Liver (tissue), 9 donors: ENCODE measurements around the gene CGB7. TPM values are rescaled to one million over a fixed set of nuclear protein-coding genes. Genes with fewer than 3 reads are reported as not detected.
A peak's percentile ranks its signal among the peaks of the same experiment; 100 is the strongest.
"Not testable (repeated sequence)": the region's sequence is repeated elsewhere in the genome, so short reads cannot be mapped to it uniquely, and the experiment has no call there.

Experiments
- DNase-seq: peaks from one replicate; pipeline ENCODE4 v3.0.0-alpha.2; 2017; ENCODE audit warnings: low spot score
- H3K27ac ChIP-seq, 2 donors: one replicate each; pipeline ENCODE4 v1.7.0; 2013; ENCODE audit warnings: inconsistent platforms in 2 of 2, low read length in 2 of 2, control low read depth in 1 of 2, low read depth in 1 of 2, mild to moderate bottlenecking in 1 of 2
- H3K27me3 ChIP-seq, 4 donors: one replicate each; pipeline versions ENCODE4 v1.6.1 to v1.7.0; 2013; ENCODE audit warnings: low read length in 3 of 4, inconsistent platforms in 1 of 4, mild to moderate bottlenecking in 1 of 4, moderate library complexity in 1 of 4; ENCODE audit not compliant: control insufficient read depth in 4 of 4, insufficient read depth in 4 of 4
- H3K36me3 ChIP-seq, 4 donors: one replicate each; pipeline versions ENCODE4 v1.6.1 to v1.7.0; 2013; ENCODE audit warnings: low read length in 3 of 4, mild to moderate bottlenecking in 3 of 4, low read depth in 1 of 4, moderate library complexity in 1 of 4; ENCODE audit not compliant: control insufficient read depth in 4 of 4, insufficient read depth in 3 of 4
- H3K4me1 ChIP-seq, 4 donors: one replicate each; pipeline versions ENCODE4 v1.6.1 to v1.7.0; 2013; ENCODE audit warnings: low read length in 3 of 4, mild to moderate bottlenecking in 3 of 4, moderate library complexity in 1 of 4; ENCODE audit not compliant: control insufficient read depth in 4 of 4, insufficient read depth in 4 of 4
- H3K4me3 ChIP-seq, 3 donors: one replicate each; pipeline versions ENCODE4 v1.6.1 to v1.7.0; 2013; ENCODE audit warnings: low read length in 3 of 3, control low read depth in 1 of 3, low read depth in 1 of 3, mild to moderate bottlenecking in 1 of 3
- H3K9ac ChIP-seq, 2 donors: one replicate each; pipeline ENCODE4 v1.7.0; 2013; ENCODE audit warnings: low read length in 2 of 2, mild to moderate bottlenecking in 2 of 2, moderate library complexity in 2 of 2, control low read depth in 1 of 2, low read depth in 1 of 2
- H3K9me3 ChIP-seq, 4 donors: one replicate each; pipeline versions ENCODE4 v1.6.1 to v1.7.0; 2013; ENCODE audit warnings: low read length in 3 of 4; ENCODE audit not compliant: control insufficient read depth in 4 of 4
- ATF3 ChIP-seq: IDR thresholded peaks from 2 replicates; pipeline ENCODE4 v1.6.1; 2016; ENCODE audit warnings: antibody characterized with exemption
- CTCF ChIP-seq: fragments of 150-350 bp; IDR thresholded peaks from 2 replicates; pipeline ENCODE4 v1.5.1; 2017; ENCODE audit warnings: improper control_type of control experiment, low read depth, low read length; ENCODE audit not compliant: missing input control
- GABPA ChIP-seq, 2 donors: IDR thresholded peaks in 1 of 2; conservative IDR thresholded peaks in 1 of 2; 2 replicates each; pipeline ENCODE4 v1.6.1; 2016; ENCODE audit warnings: antibody characterized with exemption in 2 of 2, mild to moderate bottlenecking in 1 of 2, moderate library complexity in 1 of 2
- HNF4A ChIP-seq, 2 donors: conservative IDR thresholded peaks; 2 replicates each; pipeline ENCODE4 v1.6.1; 2016; ENCODE audit warnings: antibody characterized with exemption in 2 of 2, mild to moderate bottlenecking in 2 of 2
- JUND ChIP-seq, 2 donors: IDR thresholded peaks; 2 replicates each; pipeline ENCODE4 v1.6.1; 2016; ENCODE audit warnings: antibody characterized with exemption in 2 of 2
- NR2F2 ChIP-seq: IDR thresholded peaks from 2 replicates; pipeline ENCODE4 v1.6.1; 2016; ENCODE audit warnings: antibody characterized with exemption
- RAD21 ChIP-seq, 2 donors: IDR thresholded peaks; 2 replicates each; pipeline ENCODE4 v1.6.1; 2016; ENCODE audit warnings: antibody characterized with exemption in 2 of 2, mild to moderate bottlenecking in 2 of 2
- RXRA ChIP-seq, 2 donors: IDR thresholded peaks; 2 replicates each; pipeline ENCODE4 v1.6.1; 2017 to 2018; ENCODE audit warnings: antibody characterized with exemption in 2 of 2, mild to moderate bottlenecking in 1 of 2
- SP1 ChIP-seq: IDR thresholded peaks from 2 replicates; pipeline ENCODE4 v1.6.1; 2018; ENCODE audit warnings: antibody characterized with exemption, mild to moderate bottlenecking
- TAF1 ChIP-seq: conservative IDR thresholded peaks from 2 replicates; pipeline ENCODE4 v1.6.1; 2016; ENCODE audit warnings: antibody characterized with exemption, mild to moderate bottlenecking
- ZBTB33 ChIP-seq: IDR thresholded peaks from 2 replicates; pipeline ENCODE4 v1.6.1; 2016; ENCODE audit warnings: antibody characterized with exemption
- WGBS: extraction: QIAGEN DNeasy Blood & Tissue Kit; methylation state at CpG from one replicate; pipeline ENCODE4 v1.1.7; 2013; 5-methylcytosine and 5-hydroxymethylcytosine counted together
- polyA plus RNA-seq, 2 donors: library from polyadenylated mRNA; stranded (reverse) in 1 of 2; unstranded in 1 of 2; fragments of 200-250 nt in 1 of 2; fragments of >200 nt in 1 of 2; fragmentation: Nextera tagmentation in 1 of 2; extraction: Ambion mirVana in 1 of 2; gene quantifications; one replicate each; pipeline versions ENCODE4 v1.2.1 to v1.2.3, GENCODE V29; 2013 to 2015
- total RNA-seq, 2 donors: library from RNA; depleted of rRNA; stranded (reverse); fragments of >200 nt; gene quantifications; one replicate each; pipeline ENCODE4 v1.2.3, GENCODE V29; 2014
- donor health status: healthy.
- donor health status: healthy.
- donor health status: healthy.
- donor health status: healthy.
- donor health status: healthy.

CGB7 gene
- total and polyA plus RNA-seq, 4 donors = not detected

GRCh38 chr19:49080392-49080791 lies 22.8 kb upstream of the CGB7 start:
- TF ChIP-seq SP1 = no peak
- no peak for TF ChIP-seq RXRA (IDR thresholded peaks at IDR 0.05)
- TF ChIP-seq JUND (IDR thresholded peaks at IDR 0.05) = no peak
- no peak for TF ChIP-seq NR2F2
- no peak for TF ChIP-seq ZBTB33
- no peak for TF ChIP-seq TAF1
- no peak for TF ChIP-seq ATF3
- no peak for TF ChIP-seq GABPA (IDR thresholded peaks at IDR 0.05 in 1 of 2, conservative IDR thresholded peaks at IDR 0.05 in 1 of 2)

GRCh38 chr19:49074869-49075268 lies 17.3 kb upstream of the CGB7 start:
- not testable (repeated sequence) for H3K27ac ChIP-seq, H3K4me3 ChIP-seq, H3K9me3 ChIP-seq, H3K27me3 ChIP-seq, H3K9ac ChIP-seq, DNase-seq, H3K4me1 ChIP-seq, H3K36me3 ChIP-seq
- TF ChIP-seq HNF4A (conservative IDR thresholded peaks at IDR 0.05) (peak; percentile 60 to 72), CTCF (peak; percentile 61), RAD21 (IDR thresholded peaks at IDR 0.05) (peak; percentile 79 to 82)
- WGBS = 12% methylated on average over 9 of the region's 9 CpGs

More at GRCh38 chr19:49080392-49080791, 22.8 kb upstream of the CGB7 start:
- Histone ChIP-seq H3K9me3 (no peaks in the 10 kb centered on the region), H3K4me3 (no peak overlapping the region), H3K4me1 (peaks cover 0 to 4% (median 4%) of the 10 kb centered on the region in 4 donors), H3K27ac (no peak overlapping the region), H3K27me3 (no peaks in the 10 kb centered on the region), H3K9ac (no peak overlapping the region), H3K36me3 (no peaks in the 10 kb centered on the region)
- no peak for DNase-seq
- 89% methylated on average over 4 of the region's 4 CpGs for WGBS

GRCh38 chr19:49073514-49074378 lies 16.2 kb upstream of the CGB7 start:
- 59% methylated on average over 23 of the region's 23 CpGs for WGBS
- TF ChIP-seq CTCF = peak; percentile 12
- no peak for TF ChIP-seq ZBTB33
- Histone ChIP-seq H3K4me3 (no peak overlapping the region), H3K4me1 (peaks cover 0 to 4% (median 1%) of the 10 kb centered on the region in 4 donors), H3K9ac (no peak overlapping the region), H3K9me3 (no peaks in the 10 kb centered on the region), H3K27me3 (peaks cover 3 to 8% (median 3%) of the 10 kb centered on the region in 4 donors), H3K27ac (no peak overlapping the region), H3K36me3 (no peaks in the 10 kb centered on the region)
- DNase-seq = no peak
